Heart left ventricle (tissue), 13 donors: ENCODE data around the gene PRXL2B.

Experiments
- POLR2A ChIP-seq, 2 donors: fragments of 450-650 bp; IDR thresholded peaks; one replicate each; pipeline ENCODE4 v1.6.1; 2017; ENCODE audit warnings: antibody characterized with exemption in 2 of 2, mild to moderate bottlenecking in 2 of 2, moderate library complexity in 2 of 2
- TF ChIP-seq, protein P1 (sequence below), 12 donors: fragments of 200-600 bp; sonication (generic) in 4 of 12; IDR thresholded peaks; one replicate each; pipeline versions ENCODE4 v1.5.0 to v1.8.0; 2018 to 2022; ENCODE audit warnings: antibody characterized with exemption in 12 of 12, mild to moderate bottlenecking in 5 of 12
- donor health status: ischemic (EF 13 %, LVEDD 7.1; RV severe dilation, severe dysfunction).
- donor health status: DM: no; HTN: yes; CAD: no.
- donor health status: DM: no; HTN: no; CAD: no.
- donor health status: ischemic (EF 25% LVEDD 6.9; RV normal size, moderate dysfunction).
- donor health status: ischemic (EF 25% LVEDD 5.7; RV mildly dilated, moderate dysfunction).
- donor health status: ischemic (EF 35%, LVEDD 5.7; RV mildly dilated, moderate dysfunction).
- donor health status: nonischemic (EF 11% LVEDD 7.7; RV severe dilation, severe dysfunction).
- donor health status: DM: yes; HTN: yes; CAD: no.
- donor health status: PGD.
- donor health status: ischemic (EF 29% LVEDD 5.4; RV normal size, mild dysfunction).
- donor health status: nonischemic (EF 23%, LVEDD 6.1; RV moderate dilation, normal function).

DNA sequence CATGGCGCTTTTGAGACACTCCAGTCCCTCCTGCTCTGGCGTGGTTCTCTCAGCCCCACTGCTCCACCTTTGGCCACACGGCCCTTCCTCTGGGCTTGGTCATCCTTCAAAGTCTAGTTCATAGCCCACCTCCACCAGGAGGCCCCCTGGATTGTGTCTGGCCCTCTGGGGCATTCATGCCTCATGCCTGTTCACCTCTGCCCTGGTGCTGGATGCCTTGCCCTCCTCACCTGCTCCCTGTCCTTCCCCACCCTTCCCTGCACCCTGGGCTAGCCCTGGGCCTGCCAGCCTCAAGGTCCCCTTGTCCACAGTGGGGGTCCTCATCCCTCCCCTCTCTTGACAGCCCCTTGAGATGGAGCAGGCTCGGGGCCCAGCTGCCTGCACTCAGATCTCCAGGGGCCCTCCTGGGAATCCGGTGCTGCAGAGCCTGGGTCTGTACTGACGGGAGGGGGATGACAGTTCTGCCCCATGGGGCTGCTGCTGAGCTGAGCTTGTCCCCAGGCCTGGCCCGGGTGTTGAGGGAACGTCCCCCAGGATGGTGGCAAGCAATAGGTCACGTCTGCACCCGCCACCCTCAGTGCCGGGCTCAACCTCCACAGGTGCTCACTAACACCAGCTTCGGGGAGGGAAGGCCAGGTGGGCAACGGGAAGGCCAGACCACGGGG, 18.4 kb downstream of the PRXL2B start:
- TF ChIP-seq, protein P1, sequence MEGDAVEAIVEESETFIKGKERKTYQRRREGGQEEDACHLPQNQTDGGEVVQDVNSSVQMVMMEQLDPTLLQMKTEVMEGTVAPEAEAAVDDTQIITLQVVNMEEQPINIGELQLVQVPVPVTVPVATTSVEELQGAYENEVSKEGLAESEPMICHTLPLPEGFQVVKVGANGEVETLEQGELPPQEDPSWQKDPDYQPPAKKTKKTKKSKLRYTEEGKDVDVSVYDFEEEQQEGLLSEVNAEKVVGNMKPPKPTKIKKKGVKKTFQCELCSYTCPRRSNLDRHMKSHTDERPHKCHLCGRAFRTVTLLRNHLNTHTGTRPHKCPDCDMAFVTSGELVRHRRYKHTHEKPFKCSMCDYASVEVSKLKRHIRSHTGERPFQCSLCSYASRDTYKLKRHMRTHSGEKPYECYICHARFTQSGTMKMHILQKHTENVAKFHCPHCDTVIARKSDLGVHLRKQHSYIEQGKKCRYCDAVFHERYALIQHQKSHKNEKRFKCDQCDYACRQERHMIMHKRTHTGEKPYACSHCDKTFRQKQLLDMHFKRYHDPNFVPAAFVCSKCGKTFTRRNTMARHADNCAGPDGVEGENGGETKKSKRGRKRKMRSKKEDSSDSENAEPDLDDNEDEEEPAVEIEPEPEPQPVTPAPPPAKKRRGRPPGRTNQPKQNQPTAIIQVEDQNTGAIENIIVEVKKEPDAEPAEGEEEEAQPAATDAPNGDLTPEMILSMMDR (IDR thresholded peaks at IDR 0.05), result no peak
- TF ChIP-seq POLR2A (IDR thresholded peaks at IDR 0.05), result no peak
